NCI-H526 treated with DMSO at 0.1 percent for 48 hours (cell line): ENCODE results near the gene IFIT2.
A peak's percentile ranks its signal among the peaks of the same experiment; 100 is the strongest.
"Not testable (repeated sequence)": the region's sequence is repeated elsewhere in the genome, so short reads cannot be mapped to it uniquely, and the experiment has no call there.

Experiments used
- DNase-seq: peaks from one replicate; lab custom pipeline; 2025; lab: John Stamatoyannopoulos, UW

Gene IFIT2

GRCh38 chr10:89308266-89308665 is 6.4 kb downstream of the IFIT2 start:
- no peak for DNase-seq

GRCh38 chr10:89308736-89309135 is 6.9 kb downstream of the IFIT2 start:
- no peak for DNase-seq

GRCh38 chr10:89309156-89310055 is 7.6 kb downstream of the IFIT2 start:
- no peak for DNase-seq

GRCh38 chr10:89310056-89310893 is 8.4 kb downstream of the IFIT2 start:
- no peak for DNase-seq

- no peak for DNase-seq
Observed at GRCh38 chr10:89312973-89313372, 11.1 kb downstream of the IFIT2 start.

GRCh38 chr10:89314676-89315075 is 12.8 kb downstream of the IFIT2 start:
- DNase-seq, result no peak

- not testable (repeated sequence) for DNase-seq
Observed at GRCh38 chr10:89318047-89318446, 16.2 kb downstream of the IFIT2 start.

- not testable (repeated sequence) for DNase-seq
Observed at GRCh38 chr10:89325081-89325480, 23.2 kb downstream of the IFIT2 start.

- not testable (repeated sequence) for DNase-seq
Observed at GRCh38 chr10:89325856-89326255, 24.0 kb downstream of the IFIT2 start.

- DNase-seq, result peak; percentile 24
Observed at GRCh38 chr10:89327803-89328441, 26.1 kb downstream of the IFIT2 start, which contains the start of gene IFIT3. TSS of gene IFIT3 (plus strand) at chr10:89327997. CDS start at chr10:89328074, 77 bp downstream.

- no peak for DNase-seq
Observed at GRCh38 chr10:89329151-89329550, 27.3 kb downstream of the IFIT2 start.

GRCh38 chr10:89330014-89330413 is 28.2 kb downstream of the IFIT2 start:
- not testable (repeated sequence) for DNase-seq

- DNase-seq, result no peak
Observed at GRCh38 chr10:89330537-89331212, 28.8 kb downstream of the IFIT2 start.

GRCh38 chr10:89331487-89332122 is 29.8 kb downstream of the IFIT2 start:
- not testable (repeated sequence) for DNase-seq

- no peak for DNase-seq
Observed at GRCh38 chr10:89332123-89332633, 30.3 kb downstream of the IFIT2 start.

- no peak for DNase-seq
Observed at GRCh38 chr10:89335226-89335625, 33.4 kb downstream of the IFIT2 start.

- DNase-seq, result no peak
Observed at GRCh38 chr10:89336241-89336640, 34.4 kb downstream of the IFIT2 start.

GRCh38 chr10:89337484-89337883 is 35.6 kb downstream of the IFIT2 start:
- DNase-seq, result no peak

- no peak for DNase-seq
Observed at GRCh38 chr10:89338713-89339112, 36.9 kb downstream of the IFIT2 start.

- no peak for DNase-seq
Observed at GRCh38 chr10:89339875-89340274, 38.0 kb downstream of the IFIT2 start.

- no peak for DNase-seq
Observed at GRCh38 chr10:89341649-89342048, 39.8 kb downstream of the IFIT2 start.
